GM18951 (cell line): ENCODE data around the gene COL6A3.

ENCODE experiments used
- POLR2A ChIP-seq: IDR thresholded peaks from 4 replicates; pipeline ENCODE4 v1.6.1; 2011; ENCODE audit warnings: mild to moderate bottlenecking; ENCODE audit not compliant: insufficient read length, insufficient read depth; ENCODE audit errors: extremely low read depth
- in situ Hi-C: fragments of 300-500 bp; cut with MboI; formaldehyde crosslinking; loops from one replicate; pipeline ENCODE4 v1.12.0; 2022; ENCODE audit warnings: low sequenced_read_pairs, mixed read lengths, inconsistent platforms; ENCODE audit not compliant: unreplicated experiment

The COL6A3 gene

GRCh38 chr2:237330541-237330940 is 83.4 kb downstream of the COL6A3 start:
- TF ChIP-seq POLR2A: no peak
- in situ Hi-C loops: no loop called here

GRCh38 chr2:237327175-237327950 is 86.6 kb downstream of the COL6A3 start:
- in situ Hi-C loops: no loop called here
- TF ChIP-seq POLR2A: no peak

GRCh38 chr2:237326266-237327171 is 87.4 kb downstream of the COL6A3 start:
- in situ Hi-C loops: no loop called here
- no peak for TF ChIP-seq POLR2A

- in situ Hi-C loops: no loop called here
- TF ChIP-seq POLR2A: no peak
Observed at GRCh38 chr2:237324837-237325236, 89.1 kb downstream of the COL6A3 start.

GRCh38 chr2:237324405-237324831 is 89.5 kb downstream of the COL6A3 start:
- in situ Hi-C loops: no loop called here

GRCh38 chr2:237323656-237324055 is 90.3 kb downstream of the COL6A3 start:
- TF ChIP-seq POLR2A: no peak
- in situ Hi-C loops: no loop called here

More at GRCh38 chr2:237324405-237324831, 89.5 kb downstream of the COL6A3 start:
- no peak for TF ChIP-seq POLR2A

GRCh38 chr2:237322564-237322963 is 91.4 kb downstream of the COL6A3 start:
- in situ Hi-C loops: no loop called here
- no peak for TF ChIP-seq POLR2A

GRCh38 chr2:237321746-237322145 is 92.2 kb downstream of the COL6A3 start:
- TF ChIP-seq POLR2A: no peak
- in situ Hi-C loops: no loop called here

GRCh38 chr2:237320801-237321560 is 93.0 kb downstream of the COL6A3 start:
- in situ Hi-C loops: no loop called here
- no peak for TF ChIP-seq POLR2A

- TF ChIP-seq POLR2A: no peak
- in situ Hi-C loops: no loop called here
Observed at GRCh38 chr2:237319887-237320286, 94.1 kb downstream of the COL6A3 start.

GRCh38 chr2:237319086-237319820 is 94.7 kb downstream of the COL6A3 start:
- in situ Hi-C loops: no loop called here
- no peak for TF ChIP-seq POLR2A

GRCh38 chr2:237316339-237316738 is 97.6 kb downstream of the COL6A3 start:
- TF ChIP-seq POLR2A: no peak
- in situ Hi-C loops: no loop called here
